ENCODE results near the gene NFE2L2. TPM values are rescaled to one million over a fixed set of nuclear protein-coding genes. Genes with fewer than 3 reads are reported as not detected.

Gene NFE2L2
- total RNA-seq, 1 donor from 2014 or later: 105 TPM

DNA sequence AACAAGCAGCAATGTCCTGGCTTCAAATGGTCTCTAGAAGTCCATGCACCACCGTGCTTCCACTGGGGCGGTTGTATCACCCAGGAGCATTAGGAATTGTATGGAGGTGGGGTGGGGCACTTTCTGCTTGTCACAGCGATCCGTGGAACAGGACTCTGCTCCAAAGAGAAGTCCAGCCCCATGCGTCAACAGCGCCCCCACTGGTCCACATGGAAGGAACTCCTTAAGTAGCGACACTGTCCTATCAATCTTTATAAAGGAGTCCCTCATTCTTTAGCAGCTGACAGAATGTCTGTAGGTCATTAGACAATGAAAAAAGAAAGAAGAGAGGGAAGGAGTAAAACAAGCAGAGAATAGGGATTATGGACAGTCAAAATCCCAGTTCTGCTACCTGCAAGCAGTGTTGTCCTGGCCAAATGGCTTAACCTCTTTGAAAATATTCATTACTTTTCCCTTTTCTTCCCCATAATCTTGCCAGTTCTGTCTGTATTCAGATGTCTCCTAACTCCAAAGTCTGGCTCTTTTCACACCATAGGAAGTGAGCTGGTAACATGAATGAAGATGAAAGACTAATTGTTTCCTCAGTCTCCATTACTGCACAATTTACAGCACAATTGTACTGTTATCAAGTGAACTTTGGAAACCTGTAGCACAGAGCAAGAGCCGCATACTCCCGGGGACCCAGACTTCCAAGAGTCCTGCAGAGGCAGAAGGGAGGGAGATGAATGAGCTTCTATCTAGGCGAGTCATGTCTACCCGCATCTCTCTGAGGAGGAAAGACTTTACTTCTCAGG is 9.9 kb downstream of the NFE2L2 start:
- no peak for DNase-seq
- peak overlapping the region; percentile 20 for H3K27ac ChIP-seq
- peak; percentile 62 for ATAC-seq

GRCh38 chr2:177253704-177254103 is 10.8 kb downstream of the NFE2L2 start:
- H3K4me1 ChIP-seq: peaks cover 88% of the 10 kb centered on the region
- DNase-seq (no peak), ATAC-seq (no peak)
- TF ChIP-seq, protein P1, sequence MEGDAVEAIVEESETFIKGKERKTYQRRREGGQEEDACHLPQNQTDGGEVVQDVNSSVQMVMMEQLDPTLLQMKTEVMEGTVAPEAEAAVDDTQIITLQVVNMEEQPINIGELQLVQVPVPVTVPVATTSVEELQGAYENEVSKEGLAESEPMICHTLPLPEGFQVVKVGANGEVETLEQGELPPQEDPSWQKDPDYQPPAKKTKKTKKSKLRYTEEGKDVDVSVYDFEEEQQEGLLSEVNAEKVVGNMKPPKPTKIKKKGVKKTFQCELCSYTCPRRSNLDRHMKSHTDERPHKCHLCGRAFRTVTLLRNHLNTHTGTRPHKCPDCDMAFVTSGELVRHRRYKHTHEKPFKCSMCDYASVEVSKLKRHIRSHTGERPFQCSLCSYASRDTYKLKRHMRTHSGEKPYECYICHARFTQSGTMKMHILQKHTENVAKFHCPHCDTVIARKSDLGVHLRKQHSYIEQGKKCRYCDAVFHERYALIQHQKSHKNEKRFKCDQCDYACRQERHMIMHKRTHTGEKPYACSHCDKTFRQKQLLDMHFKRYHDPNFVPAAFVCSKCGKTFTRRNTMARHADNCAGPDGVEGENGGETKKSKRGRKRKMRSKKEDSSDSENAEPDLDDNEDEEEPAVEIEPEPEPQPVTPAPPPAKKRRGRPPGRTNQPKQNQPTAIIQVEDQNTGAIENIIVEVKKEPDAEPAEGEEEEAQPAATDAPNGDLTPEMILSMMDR (IDR thresholded peaks at IDR 0.05): no peak
- no peaks in the 10 kb centered on the region for H3K9me3 ChIP-seq
- H3K36me3 ChIP-seq: no peaks in the 10 kb centered on the region
- intact Hi-C loops (cut with DNase I): no loop called here
- no peak overlapping the region for H3K27ac ChIP-seq
- H3K4me3 ChIP-seq: no peak overlapping the region
- no peaks in the 10 kb centered on the region for H3K27me3 ChIP-seq

More for the DNA sequence above, 9.9 kb downstream of the NFE2L2 start:
- Histone ChIP-seq H3K4me1 (peaks cover 95% of the 10 kb centered on the region), H3K27me3 (no peaks in the 10 kb centered on the region), H3K36me3 (no peaks in the 10 kb centered on the region), H3K9me3 (no peaks in the 10 kb centered on the region), H3K4me3 (no peak overlapping the region)
- intact Hi-C loops (cut with DNase I): no loop called here
- TF ChIP-seq, protein P1 (IDR thresholded peaks at IDR 0.05): peak; percentile 36

DNA sequence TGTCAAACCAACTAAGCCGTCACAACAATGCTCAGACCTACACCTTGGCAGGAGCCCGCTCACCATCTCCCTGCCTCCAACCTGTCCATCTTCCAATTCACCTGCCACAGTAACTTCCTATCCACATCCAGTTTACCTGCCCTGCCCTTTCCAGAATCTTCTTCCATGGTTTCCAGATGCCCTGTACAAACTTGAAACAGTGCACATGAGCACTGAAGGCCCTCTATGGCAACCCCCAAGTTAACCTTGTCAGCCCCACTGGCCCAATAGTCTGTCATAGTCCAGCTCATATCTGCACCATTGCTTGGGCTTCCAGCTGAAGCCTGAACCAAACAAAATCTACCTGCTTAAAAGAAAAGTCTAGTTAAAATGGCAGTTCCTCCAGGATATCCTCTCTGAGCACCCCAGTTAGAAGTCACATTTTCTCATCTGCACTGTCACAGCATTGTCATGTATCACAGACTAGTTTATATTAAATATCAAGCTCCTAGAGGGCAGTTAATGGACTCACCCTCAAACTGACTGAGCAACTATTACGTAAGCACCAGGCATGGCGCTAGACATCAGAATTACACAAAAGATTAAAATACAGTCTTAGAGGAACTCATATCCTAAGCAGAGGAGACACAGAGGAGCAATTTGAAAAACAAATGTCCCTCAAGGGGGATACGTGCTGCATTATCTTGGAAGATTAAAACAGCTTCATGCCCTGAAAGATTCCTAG is 11.6 kb downstream of the NFE2L2 start:
- no peak for DNase-seq
- Histone ChIP-seq H3K9me3 (no peaks in the 10 kb centered on the region), H3K36me3 (peaks cover 6% of the 10 kb centered on the region), H3K4me1 (peaks cover 88% of the 10 kb centered on the region), H3K27ac (peak overlapping the region; percentile 69), H3K4me3 (no peak overlapping the region), H3K27me3 (no peaks in the 10 kb centered on the region)
- intact Hi-C loops (cut with DNase I): no loop called here
- TF ChIP-seq, protein P1 (IDR thresholded peaks at IDR 0.05): no peak
- ATAC-seq: no peak

- TF ChIP-seq, protein P1 (IDR thresholded peaks at IDR 0.05): no peak
- H3K36me3 ChIP-seq: peaks cover 7% of the 10 kb centered on the region
- H3K27ac ChIP-seq: peak overlapping the region; percentile 64
- H3K27me3 ChIP-seq: no peaks in the 10 kb centered on the region
- ATAC-seq: no peak
- DNase-seq: no peak
- H3K9me3 ChIP-seq: no peaks in the 10 kb centered on the region
- H3K4me1 ChIP-seq: peaks cover 88% of the 10 kb centered on the region
- no peak overlapping the region for H3K4me3 ChIP-seq
- intact Hi-C loops (cut with DNase I): no loop called here
Measured at GRCh38 chr2:177251165-177251542, 13.4 kb downstream of the NFE2L2 start.

DNA sequence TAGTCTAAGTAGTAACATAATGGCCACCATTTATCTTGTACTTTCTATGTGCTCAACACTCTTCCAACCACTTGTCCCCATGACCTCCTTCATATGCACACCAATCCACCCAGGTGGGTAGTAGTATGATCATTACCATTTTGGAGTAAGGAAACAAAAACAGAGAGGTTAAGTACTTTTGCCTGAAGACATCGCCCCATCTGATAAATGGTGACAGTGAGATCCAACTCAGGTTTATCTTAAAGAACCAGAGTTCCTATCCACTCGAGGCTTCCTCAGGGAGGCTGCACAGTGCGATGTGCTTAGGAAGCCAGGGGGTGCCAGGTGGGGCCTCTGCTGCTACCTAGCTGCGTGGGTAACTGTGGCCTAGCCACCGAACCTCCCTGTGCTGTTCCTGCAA is 14.1 kb downstream of the NFE2L2 start:
- no peak for DNase-seq
- intact Hi-C loops (cut with DNase I): no loop called here
- no peaks in the 10 kb centered on the region for H3K9me3 ChIP-seq
- peaks cover 7% of the 10 kb centered on the region for H3K36me3 ChIP-seq
- peaks cover 87% of the 10 kb centered on the region for H3K4me1 ChIP-seq
- H3K27me3 ChIP-seq: no peaks in the 10 kb centered on the region
- no peak overlapping the region for H3K4me3 ChIP-seq
- H3K27ac ChIP-seq: no peak overlapping the region
- TF ChIP-seq, protein P1 (IDR thresholded peaks at IDR 0.05): no peak
- ATAC-seq: no peak

All from upper lobe of right lung (tissue), 1 donor.